TTC549 (cell line): ENCODE results near the gene TMEM242.

ENCODE experiments used
- FAIRE-seq: peaks from 2 replicates; lab custom pipeline; 2012; peaks lifted over from hg19 to GRCh38; lab: Jason Lieb, UNC

The TMEM242 gene

GRCh38 chr6:157246771-157247484 lies 76.4 kb downstream of the TMEM242 start:
- no peak for FAIRE-seq

DNA sequence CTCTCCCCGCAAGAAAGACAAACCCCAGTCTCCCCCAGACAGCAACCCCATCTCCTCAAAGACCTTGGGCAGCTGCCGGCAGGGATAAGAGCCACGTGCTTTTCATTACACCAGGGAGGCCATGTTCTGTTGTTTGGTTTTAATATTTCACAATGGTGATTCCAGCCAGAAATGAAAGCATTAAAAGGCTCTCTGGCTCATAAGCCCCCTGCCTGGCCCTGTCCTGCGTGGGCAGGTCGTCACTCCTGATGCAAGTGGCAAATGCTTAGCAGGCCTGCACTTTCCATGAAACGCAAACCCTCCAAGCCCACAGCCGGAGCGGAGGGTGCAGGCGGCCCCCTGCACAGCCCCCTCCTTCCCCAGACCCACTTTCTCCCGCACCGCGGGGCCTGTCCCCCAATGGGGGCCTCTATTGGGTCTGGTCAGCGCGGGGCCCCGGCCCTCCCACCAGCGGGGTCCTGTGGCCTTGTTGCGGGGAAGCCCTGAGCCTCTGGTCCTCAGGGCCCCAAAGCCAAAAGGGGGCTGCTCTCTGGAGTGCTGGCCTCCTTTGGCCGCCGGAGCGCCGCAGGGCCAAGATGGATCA lies 77.2 kb downstream of the TMEM242 start:
- no peak for FAIRE-seq

DNA sequence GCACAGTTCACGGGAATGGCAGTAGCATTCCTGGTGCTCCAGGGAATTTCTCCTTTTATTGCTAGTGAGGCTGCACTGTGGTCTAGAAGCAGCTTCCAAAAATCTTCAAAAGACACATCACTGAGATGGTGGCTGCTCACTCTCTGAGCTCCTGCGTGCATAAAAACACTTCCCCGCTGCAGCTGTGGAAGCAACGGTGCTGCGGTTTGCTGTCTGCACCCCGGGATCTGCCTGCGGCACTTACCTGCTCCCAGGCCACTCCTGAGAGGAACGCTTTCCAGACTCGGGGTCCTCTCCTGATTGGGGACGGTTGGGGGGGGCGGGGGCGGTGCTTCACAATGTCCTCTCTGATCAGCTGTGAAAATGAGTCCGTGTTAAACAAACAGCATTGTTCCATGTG lies 77.9 kb downstream of the TMEM242 start:
- no peak for FAIRE-seq

DNA sequence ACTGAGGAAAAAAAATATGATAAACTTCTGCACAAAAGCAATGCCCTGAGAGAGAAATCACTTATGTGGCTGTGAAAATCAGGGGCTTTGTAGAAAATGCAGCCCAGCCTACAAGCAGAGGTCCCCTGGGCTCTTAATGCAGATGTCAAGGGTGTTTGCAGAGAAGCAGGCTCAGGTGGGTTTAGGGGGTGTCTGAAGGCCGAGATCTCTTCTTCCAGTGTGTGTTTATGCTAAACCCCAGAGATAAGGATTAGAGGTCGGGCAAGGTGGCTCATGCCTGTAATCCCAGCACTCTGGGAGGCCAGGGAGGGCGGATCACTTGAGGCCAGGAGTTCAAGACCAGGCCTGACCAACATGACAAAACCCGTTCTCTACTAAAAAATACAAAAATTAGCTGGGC lies 78.5 kb downstream of the TMEM242 start:
- no peak for FAIRE-seq

- FAIRE-seq = no peak
Measured at GRCh38 chr6:157244175-157244574, 79.1 kb downstream of the TMEM242 start.

DNA sequence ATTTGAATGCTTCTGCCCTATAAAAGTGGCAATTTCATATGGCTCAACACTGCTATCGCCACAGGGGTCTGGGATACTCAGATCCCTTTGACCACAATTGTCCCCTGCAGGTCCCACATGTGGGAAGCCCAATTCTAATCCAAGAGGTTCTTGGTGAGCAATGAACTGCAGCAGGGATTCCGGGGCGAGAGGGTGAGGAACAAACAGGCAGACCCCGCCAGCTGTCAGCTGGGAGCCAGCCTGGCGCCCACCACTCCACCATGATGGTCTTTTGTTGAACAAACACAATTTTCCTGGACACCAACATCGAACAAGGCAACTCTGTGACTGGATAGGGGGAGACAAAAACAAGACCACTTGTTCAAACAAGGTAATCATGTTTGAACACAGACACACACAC lies 80.5 kb downstream of the TMEM242 start:
- no peak for FAIRE-seq

GRCh38 chr6:157240960-157241311 lies 82.4 kb downstream of the TMEM242 start:
- no peak for FAIRE-seq

GRCh38 chr6:157240059-157240959 lies 83.0 kb downstream of the TMEM242 start:
- no peak for FAIRE-seq

- FAIRE-seq = no peak
Measured at GRCh38 chr6:157239671-157240058, 83.7 kb downstream of the TMEM242 start.
